Erythroblast (primary cell): Measurements from ENCODE around the gene CHGA.

Experiments
- DNase-seq, 2 experiments: peaks; one replicate each; lab custom pipeline; 2025; lab: John Stamatoyannopoulos, UW
- GATA1 ChIP-seq: IDR thresholded peaks from 2 replicates; pipeline ENCODE4 v1.6.1; 2011; ENCODE audit warnings: low read depth, mild to moderate bottlenecking, control low read depth, low read length, moderate library complexity
- POLR2A ChIP-seq: IDR thresholded peaks from 2 replicates; pipeline ENCODE4 v1.6.1; 2011; ENCODE audit warnings: mild to moderate bottlenecking, low read length

The CHGA gene

DNA sequence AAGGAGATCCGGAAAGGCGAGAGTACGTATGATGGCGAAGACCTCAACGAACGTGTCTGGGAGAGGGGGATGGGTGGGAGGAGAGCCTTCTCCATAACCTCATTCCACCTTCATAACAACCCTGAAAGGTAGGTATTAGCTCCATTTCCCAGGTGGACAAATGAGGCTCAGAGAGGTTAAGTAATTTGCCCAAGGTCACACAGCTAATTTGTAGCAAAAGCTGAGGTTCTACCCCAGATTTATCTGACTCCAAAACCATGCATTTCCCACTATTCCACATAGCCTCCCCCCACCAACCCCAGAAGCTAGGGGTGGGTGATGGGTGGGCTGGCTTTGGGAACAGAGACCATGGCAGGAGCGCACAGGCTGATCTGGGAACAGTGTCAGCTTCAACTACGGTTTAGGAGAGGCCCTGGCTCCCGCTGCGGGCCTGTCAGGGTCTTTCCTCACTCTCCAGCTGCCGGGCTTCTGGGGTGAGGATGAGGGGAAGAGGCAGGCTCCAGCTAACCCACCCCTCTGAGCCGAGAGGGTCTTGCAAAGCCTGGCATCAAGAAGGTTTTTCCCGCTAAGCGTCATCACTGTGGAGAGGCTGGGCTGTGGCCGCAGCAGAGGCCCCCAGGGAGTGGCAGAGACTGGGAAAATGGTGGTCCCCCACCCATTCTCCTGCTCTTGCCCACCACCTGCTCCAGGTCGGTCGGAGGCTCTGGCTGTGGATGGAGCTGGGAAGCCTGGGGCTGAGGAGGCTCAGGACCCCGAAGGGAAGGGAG lies 8.9 kb downstream of the CHGA start:
- no peak for DNase-seq
- TF ChIP-seq GATA1: no peak
- no peak for TF ChIP-seq POLR2A

DNA sequence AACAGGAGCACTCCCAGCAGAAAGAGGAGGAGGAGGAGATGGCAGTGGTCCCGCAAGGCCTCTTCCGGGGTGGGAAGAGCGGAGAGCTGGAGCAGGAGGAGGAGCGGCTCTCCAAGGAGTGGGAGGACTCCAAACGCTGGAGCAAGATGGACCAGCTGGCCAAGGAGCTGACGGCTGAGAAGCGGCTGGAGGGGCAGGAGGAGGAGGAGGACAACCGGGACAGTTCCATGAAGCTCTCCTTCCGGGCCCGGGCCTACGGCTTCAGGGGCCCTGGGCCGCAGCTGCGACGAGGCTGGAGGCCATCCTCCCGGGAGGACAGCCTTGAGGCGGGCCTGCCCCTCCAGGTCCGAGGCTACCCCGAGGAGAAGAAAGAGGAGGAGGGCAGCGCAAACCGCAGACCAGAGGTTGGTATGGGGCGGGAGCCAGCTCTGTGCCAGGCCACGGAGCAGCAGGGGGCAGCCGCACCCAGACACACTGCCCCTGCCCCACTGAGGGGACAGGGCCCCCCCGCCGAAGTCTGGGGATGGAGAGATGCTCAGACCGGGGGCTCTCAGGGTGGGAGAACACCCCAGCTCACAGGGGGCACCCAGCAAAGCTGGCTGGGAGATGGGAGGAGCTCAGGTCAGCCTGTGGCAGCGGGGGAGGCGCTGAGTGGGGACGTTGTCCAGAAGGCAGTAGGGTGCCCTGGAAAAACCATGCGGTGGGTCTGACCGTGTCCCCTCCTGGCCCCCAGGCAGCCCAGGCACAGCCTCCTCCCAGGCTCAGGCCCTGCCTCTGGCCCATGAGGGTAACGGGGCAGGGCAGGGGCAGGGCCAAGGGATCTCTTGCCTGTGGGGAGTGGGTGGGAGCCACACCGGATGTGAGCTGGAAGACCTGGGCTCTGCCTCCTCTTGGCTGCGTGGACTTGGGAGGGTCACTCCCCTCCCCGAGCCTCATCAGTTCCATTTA lies 9.8 kb downstream of the CHGA start:
- no peak for TF ChIP-seq GATA1
- no peak for TF ChIP-seq POLR2A
- DNase-seq: no peak

DNA sequence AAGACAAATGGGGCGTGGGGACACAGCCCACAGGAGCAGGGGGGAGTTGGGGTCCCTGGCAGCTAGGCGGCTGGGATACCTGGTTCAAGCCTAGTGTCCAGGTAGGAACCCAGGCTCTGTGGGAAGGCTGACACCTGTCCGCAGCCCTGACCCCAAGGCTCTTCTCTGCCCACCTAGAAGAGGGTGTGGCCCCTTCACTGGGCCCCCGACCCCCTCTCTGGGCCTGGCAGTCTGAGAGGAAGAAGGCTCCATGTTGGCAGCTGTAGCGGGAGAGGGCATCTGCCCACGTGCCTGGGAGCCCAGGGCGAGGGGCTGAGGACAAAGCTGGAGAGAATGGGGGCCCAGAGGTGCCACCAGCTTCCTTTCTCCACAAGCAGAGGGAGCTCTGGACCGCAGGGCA lies 10.5 kb downstream of the CHGA start:
- DNase-seq: no peak
- TF ChIP-seq POLR2A (no peak), GATA1 (no peak)

DNA sequence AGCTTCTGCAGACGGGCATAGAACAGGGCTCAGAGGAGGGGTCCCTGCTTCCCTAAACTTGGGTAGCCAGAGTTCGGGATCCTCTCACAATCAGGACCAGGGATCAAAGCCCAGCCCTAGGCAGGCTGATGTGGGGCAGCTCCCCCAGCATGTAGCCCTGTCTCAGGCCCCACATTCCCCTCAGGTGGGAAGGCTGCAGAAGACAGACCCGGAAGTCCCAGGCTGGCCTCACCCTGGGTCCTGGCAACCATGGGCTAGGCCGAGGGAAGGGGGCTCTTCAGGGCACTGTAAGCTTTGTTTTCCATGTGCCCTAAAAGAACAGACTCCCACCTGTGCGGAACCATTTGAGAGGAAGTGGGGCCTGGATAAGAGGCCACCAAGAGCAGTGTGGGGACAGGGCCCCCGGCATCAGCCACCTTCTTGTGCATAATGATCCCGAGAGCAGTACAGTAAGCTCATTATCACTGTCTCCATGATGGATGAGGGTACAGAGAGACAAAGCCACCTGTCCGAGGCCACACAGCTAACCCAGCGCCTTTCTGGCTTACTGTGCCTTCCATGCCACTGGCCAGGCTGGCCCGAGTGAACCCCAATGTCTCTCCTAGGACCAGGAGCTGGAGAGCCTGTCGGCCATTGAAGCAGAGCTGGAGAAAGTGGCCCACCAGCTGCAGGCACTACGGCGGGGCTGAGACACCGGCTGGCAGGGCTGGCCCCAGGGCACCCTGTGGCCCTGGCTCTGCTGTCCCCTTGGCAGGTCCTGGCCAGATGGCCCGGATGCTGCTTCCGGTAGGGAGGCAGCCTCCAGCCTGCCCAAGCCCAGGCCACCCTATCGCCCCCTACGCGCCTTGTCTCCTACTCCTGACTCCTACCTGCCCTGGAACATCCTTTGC lies 11.5 kb downstream of the CHGA start:
- DNase-seq: no peak
- TF ChIP-seq POLR2A (no peak), GATA1 (no peak)

DNA sequence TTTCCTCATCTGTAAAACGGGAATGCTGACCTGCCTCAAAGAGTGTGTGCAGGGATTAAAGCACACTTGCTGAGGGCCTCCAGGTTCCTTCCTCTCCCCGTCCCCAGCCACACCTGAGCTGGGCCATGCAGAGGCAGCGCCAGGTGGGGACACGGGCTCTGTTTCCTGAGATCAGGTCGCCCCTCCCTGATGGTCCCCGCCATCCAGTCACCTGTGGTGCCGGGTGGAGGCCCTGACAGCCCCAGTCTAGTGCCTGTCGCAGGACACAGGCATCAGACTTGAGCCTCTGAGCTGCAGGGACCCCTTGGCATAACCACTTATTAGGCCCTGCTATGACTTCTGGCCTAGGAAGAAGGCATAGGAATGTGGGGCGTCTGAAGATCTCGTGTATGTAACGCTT lies 12.5 kb downstream of the CHGA start:
- DNase-seq: no peak
- no peak for TF ChIP-seq GATA1
- TF ChIP-seq POLR2A: no peak

DNA sequence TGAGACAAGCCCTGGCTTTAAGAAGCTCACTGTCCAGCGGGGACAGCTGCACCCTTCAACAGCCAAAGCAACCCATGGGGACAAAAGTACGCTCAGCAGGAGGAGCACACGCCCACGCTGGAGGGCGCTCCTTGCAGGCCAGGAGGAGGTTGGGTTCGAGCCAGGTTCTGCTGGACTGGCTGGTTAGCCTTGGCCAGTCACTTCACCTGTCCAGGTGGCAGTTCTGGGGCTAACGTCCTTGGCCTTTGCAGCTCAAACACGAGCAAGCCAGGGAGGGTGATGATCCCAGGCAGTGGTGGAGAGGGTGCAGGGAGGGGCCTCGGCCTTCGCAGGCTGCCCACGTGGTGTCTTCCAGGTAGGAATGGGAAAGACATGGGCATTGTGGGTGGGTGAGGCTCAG lies 13.1 kb downstream of the CHGA start:
- no peak for TF ChIP-seq GATA1
- no peak for TF ChIP-seq POLR2A
- DNase-seq: no peak

DNA sequence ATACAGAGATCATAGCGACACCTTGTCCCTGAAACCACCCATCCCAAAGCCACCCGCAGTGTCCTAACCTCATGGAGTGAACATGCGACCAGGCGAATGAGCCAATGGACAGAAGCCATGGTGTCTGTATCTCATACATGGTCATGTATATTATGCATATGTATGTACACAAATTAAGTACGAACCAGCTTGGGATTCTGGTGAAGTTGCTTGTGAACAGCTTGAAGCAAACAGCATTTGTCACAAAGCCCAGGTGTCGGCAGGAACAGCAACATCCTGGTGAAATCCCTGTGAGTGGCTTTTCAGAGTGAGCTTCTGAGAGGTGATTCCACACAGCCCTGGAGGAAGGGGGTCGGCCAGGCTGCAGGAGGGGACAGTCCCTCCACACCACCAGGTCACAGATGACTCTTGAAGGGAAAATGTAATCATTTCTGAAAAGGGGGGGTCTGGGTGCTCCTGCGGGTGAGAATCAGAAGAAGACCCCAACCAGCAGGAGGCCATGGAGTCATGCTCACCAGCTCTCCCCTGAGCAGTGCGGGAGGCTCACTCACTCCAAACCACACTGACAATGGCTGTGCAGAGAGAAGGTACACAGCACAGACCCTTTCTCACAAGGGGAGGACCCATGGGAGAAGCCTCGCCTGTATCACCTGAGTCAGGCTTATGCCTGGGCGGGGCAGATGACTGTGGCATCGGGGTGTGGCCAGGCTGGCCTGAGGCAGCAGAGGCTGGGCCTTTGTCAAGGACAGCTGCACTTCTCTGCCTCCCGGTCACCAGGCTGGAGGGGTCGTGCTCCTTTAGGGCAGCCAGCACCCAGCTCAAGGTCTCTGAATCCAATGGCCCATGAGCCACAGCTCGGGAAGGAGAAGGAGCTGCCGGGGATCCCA lies 14.3 kb downstream of the CHGA start:
- TF ChIP-seq POLR2A (no peak), GATA1 (no peak)
- DNase-seq: no peak

DNA sequence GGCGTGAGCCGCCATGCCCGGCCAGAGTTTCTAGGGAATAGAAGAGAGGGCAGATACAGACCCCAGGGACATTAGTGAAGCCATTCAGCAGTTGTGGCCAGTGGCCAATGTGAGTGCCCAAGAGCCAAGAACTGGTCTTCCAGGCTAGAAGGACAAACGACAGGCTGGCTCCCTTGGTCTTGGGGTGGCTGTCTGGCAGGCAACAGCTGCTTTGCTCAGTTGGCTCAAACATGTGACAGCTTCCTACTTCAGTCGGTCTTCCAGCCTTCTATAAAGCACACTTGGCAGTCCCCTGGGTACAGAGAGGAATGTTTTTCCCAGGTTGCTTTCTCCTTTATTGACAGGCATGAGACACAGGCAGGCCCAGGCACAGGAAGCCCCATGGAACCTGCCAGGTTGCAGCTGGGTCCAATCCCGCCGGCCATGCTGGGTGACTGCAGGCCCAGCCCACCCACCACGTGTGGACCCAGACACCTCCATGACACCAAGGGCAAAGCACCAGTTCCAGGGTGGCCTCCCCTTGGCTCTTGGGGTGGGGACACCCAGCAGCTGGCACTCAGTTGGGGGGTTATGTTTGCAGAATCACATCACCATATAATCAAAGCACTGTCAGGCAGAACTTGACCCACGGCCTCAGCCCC lies 15.4 kb downstream of the CHGA start:
- DNase-seq: no peak
- no peak for TF ChIP-seq POLR2A
- TF ChIP-seq GATA1: no peak

DNA sequence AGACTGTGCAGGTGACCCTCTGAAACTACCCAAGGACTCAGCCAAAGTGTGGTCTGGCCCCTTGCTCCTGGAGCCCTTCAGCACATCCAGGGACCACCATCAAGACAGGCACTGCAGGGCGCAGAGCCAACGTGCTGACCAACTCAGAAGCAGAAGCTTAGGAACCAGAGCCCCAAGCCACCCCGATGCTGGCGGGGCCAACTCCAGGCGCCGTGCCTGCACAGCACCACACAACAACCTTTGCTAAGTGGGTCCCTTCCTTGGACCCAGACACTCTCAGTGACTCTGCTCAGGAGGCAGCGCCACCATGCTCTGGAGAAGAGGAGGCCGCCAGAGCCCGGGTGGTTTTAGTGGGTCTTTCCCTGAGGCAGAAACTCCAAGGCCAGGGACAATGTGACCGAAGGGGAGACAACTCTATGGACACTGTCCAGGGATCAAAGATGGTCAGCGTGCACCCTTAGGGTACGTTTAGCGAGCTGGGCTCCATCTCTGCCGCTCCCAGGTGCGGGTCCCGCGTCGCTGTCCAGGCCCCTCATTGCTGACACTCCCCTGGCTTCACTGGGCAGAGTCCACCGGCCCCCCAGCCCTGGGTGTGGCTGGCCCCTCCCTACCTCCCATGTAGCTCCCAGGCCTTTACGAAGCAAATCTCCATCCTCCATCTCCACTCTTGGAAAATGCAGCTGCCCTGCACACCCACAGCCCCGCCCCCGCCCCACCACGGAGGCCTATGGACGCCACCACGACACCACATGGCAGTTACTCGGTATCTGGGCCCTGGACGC lies 16.1 kb downstream of the CHGA start:
- TF ChIP-seq POLR2A: no peak
- no peak for TF ChIP-seq GATA1
- no peak for DNase-seq

DNA sequence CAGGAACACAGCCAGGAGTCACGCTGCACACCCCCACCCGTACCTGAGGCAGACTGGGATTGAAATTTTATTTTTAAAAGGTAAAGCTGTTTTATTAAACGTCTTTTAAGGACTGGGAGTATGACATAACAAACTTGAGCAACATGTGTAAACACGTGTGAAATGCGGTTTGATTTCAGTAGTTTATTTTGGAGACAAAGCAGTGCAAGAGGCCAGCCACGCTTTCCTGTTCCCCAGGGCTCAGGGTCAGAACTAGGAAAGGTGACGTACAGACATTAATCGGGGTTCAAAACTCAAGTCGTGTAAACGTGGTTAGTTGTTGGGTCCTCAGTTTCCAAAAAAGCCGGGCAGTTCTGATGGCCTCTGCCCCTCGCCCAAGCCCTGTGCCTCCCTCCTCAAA lies 16.7 kb downstream of the CHGA start:
- TF ChIP-seq POLR2A (no peak), GATA1 (no peak)
- DNase-seq: no peak

DNA sequence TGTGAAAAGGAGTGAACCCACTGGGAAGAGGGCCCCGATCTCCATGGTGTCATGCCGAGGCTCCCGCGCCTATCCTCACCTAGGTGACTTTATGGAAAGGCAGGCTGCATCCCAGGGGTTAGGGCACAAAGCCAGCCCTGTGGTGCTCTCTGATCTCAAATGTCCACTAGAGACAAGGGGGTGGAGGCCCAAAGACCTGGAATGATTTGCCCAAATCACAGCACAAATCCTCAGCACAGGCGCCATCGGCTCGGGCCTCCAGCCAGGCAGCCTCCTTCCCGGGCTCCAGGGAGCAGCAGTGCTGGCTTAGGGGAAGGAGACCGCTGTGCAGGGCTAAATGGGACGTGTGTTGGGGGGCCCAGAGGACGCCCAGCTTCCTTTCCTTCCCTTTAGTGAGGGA lies 17.6 kb downstream of the CHGA start:
- DNase-seq: no peak
- TF ChIP-seq GATA1: no peak
- no peak for TF ChIP-seq POLR2A

DNA sequence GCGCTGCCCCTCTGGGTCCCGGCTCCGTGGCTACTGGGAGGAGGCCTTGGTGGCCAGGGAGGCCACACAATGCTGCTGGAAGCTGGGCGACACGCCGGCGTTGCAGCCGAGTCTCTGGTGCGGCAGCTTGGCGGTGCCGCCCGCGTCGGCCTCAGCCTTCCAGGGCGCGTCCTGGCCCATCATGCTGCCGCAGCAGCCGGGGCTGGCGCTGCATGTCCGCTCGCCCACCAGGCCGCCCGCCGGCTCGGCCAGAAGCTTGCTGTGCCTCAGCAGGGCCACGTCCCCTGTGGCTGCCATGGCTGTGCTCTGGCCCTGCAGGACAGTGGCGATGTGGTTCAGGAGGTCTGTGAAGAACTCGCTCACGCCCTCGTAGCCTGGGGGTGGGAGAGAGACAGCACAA lies 18.6 kb downstream of the CHGA start:
- TF ChIP-seq GATA1 (no peak), POLR2A (no peak)

More for the DNA sequence above, 18.6 kb downstream of the CHGA start:
- no peak for DNase-seq
